Activated B cell treated with CpG ODN at 0.5 μM for 24 hours (primary cell): Measurements from ENCODE around the gene SMCO4. TPM values are rescaled to one million over a fixed set of nuclear protein-coding genes. Genes with fewer than 3 reads are reported as not detected.
A peak's percentile ranks its signal among the peaks of the same experiment; 100 is the strongest.

ENCODE experiments used
- ATAC-seq: fragments of 200-7000 bp; cut with Tn5 transposase; one replicate; pipeline ENCODE4 v1.10.0; 2021; ENCODE audit warnings: low read depth, mild to moderate bottlenecking, moderate library complexity
- CTCF ChIA-PET: fragments of 350-600 bp; sonication (Branson Sonifier 250); formaldehyde crosslinking; loops from one replicate; lab custom pipeline; 2021; ENCODE audit warnings: antibody characterized with exemption; lab: Charles Lee
- POLR2A ChIA-PET: fragments of 350-600 bp; sonication (Branson Sonifier 250); formaldehyde crosslinking; loops from one replicate; lab custom pipeline; 2021; ENCODE audit warnings: antibody characterized with exemption; lab: Charles Lee
- DNase-seq: peaks from one replicate; pipeline ENCODE4 v3.0.0; 2022
- H3K27ac Mint-ChIP-seq: one replicate; pipeline ENCODE4 v1.8.0; 2020; ENCODE audit warnings: mixed read lengths
- H3K27me3 Mint-ChIP-seq: one replicate; pipeline ENCODE4 v1.8.0; 2021; ENCODE audit warnings: mixed read lengths
- H3K36me3 Mint-ChIP-seq: one replicate; pipeline ENCODE4 v1.8.0; 2021; ENCODE audit warnings: low read depth, mixed read lengths
- H3K4me1 Mint-ChIP-seq: one replicate; pipeline ENCODE4 v1.8.0; 2021; ENCODE audit warnings: mixed read lengths
- H3K4me3 Mint-ChIP-seq: one replicate; pipeline ENCODE4 v1.8.0; 2020; ENCODE audit warnings: mild to moderate bottlenecking, mixed read lengths
- H3K9me3 Mint-ChIP-seq: one replicate; pipeline ENCODE4 v1.8.0; 2020; ENCODE audit warnings: mixed read lengths
- intact Hi-C: fragments of 100-400 bp; cut with micrococcal nuclease; formaldehyde crosslinking; loops from one replicate; pipeline ENCODE4 v1.15.1; 2024
- total RNA-seq: library from RNA; stranded (reverse); gene quantifications from 2 replicates; pipeline ENCODE4 v1.2.3, GENCODE V29; 2022
- TF ChIP-seq, protein P1 (sequence below): fragments of 200-600 bp; IDR thresholded peaks from one replicate; pipeline ENCODE4 v1.8.0; 2022; ENCODE audit warnings: antibody characterized with exemption, mild to moderate bottlenecking

SMCO4 gene
- total RNA-seq, 1 donor from 2014 or later: 4.6 TPM

- CTCF ChIA-PET: no interaction called here
- no peaks in the 10 kb centered on the region for H3K36me3 Mint-ChIP-seq
- DNase-seq (no peak), ATAC-seq (no peak)
- H3K4me1 Mint-ChIP-seq: peaks cover 30% of the 10 kb centered on the region
- no peaks in the 10 kb centered on the region for H3K27me3 Mint-ChIP-seq
- H3K27ac Mint-ChIP-seq: no peak overlapping the region
- intact Hi-C loops: no loop called here
- TF ChIP-seq, protein P1, sequence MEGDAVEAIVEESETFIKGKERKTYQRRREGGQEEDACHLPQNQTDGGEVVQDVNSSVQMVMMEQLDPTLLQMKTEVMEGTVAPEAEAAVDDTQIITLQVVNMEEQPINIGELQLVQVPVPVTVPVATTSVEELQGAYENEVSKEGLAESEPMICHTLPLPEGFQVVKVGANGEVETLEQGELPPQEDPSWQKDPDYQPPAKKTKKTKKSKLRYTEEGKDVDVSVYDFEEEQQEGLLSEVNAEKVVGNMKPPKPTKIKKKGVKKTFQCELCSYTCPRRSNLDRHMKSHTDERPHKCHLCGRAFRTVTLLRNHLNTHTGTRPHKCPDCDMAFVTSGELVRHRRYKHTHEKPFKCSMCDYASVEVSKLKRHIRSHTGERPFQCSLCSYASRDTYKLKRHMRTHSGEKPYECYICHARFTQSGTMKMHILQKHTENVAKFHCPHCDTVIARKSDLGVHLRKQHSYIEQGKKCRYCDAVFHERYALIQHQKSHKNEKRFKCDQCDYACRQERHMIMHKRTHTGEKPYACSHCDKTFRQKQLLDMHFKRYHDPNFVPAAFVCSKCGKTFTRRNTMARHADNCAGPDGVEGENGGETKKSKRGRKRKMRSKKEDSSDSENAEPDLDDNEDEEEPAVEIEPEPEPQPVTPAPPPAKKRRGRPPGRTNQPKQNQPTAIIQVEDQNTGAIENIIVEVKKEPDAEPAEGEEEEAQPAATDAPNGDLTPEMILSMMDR: no peak
- POLR2A ChIA-PET: no interaction called here
- no peak overlapping the region for H3K4me3 Mint-ChIP-seq
- H3K9me3 Mint-ChIP-seq: no peaks in the 10 kb centered on the region
Measured at GRCh38 chr11:93517041-93517440, 26.1 kb downstream of the SMCO4 start.

DNA sequence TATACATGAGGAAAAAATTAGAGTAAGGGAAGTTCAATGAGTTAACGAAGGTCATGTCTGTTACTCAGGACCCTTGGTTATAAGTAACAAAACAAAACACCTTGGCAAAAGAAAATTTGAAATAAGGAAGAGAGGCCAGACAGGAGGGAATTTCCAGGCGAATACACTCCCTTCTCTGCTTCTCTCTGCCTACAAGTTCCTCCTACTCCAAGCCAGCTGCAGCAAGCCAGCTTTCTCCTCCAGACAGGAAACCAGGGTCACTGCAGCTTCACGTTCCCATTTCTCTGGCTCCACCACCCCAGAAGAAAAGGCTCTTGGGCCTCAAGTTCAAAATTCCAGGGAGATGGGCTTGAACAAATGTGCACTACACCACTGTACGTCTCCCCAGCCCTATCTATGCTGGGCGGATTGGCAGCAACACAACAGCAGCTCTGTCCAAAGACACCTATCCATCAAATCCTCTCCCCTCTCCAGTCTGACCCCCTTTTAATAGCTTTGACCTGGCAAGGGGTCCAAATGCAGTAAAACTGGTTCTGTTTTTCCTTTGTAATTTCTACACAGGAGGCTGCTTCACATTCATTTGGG is 27.7 kb downstream of the SMCO4 start:
- intact Hi-C loops: no loop called here
- Mint-ChIP-seq H3K4me3 (no peak overlapping the region), H3K4me1 (peaks cover 25% of the 10 kb centered on the region), H3K27me3 (no peaks in the 10 kb centered on the region), H3K9me3 (no peaks in the 10 kb centered on the region), H3K36me3 (no peaks in the 10 kb centered on the region), H3K27ac (no peak overlapping the region)
- ChIA-PET POLR2A (no interaction called here), CTCF (no interaction called here)
- TF ChIP-seq, protein P1: no peak
- no peak for ATAC-seq
- no peak for DNase-seq

- intact Hi-C loops: no loop called here
- Mint-ChIP-seq H3K4me3 (no peak overlapping the region), H3K36me3 (no peaks in the 10 kb centered on the region), H3K4me1 (peaks cover 25% of the 10 kb centered on the region), H3K27me3 (no peaks in the 10 kb centered on the region), H3K9me3 (no peaks in the 10 kb centered on the region), H3K27ac (no peak overlapping the region)
- POLR2A ChIA-PET: interaction anchor here (0.8 kb wide), 1 partner anchor 27 kb away, joined by 4 read pairs; no protein-coding TSS in a partner anchor
- CTCF ChIA-PET: interaction anchor here (1.1 kb wide), 1 partner anchor 12 kb away, joined by 3 read pairs; no protein-coding TSS in a partner anchor
- ATAC-seq (no peak), DNase-seq (no peak)
- TF ChIP-seq, protein P1: no peak
Measured at GRCh38 chr11:93514712-93515111, 28.5 kb downstream of the SMCO4 start.

- H3K9me3 Mint-ChIP-seq: no peaks in the 10 kb centered on the region
- no peaks in the 10 kb centered on the region for H3K27me3 Mint-ChIP-seq
- ChIA-PET POLR2A (no interaction called here), CTCF (no interaction called here)
- DNase-seq (no peak), ATAC-seq (no peak)
- TF ChIP-seq, protein P1: no peak
- H3K36me3 Mint-ChIP-seq: no peaks in the 10 kb centered on the region
- H3K4me3 Mint-ChIP-seq: no peak overlapping the region
- intact Hi-C loops: no loop called here
- peaks cover 19% of the 10 kb centered on the region for H3K4me1 Mint-ChIP-seq
- H3K27ac Mint-ChIP-seq: no peak overlapping the region
Measured at GRCh38 chr11:93513772-93514171, 29.4 kb downstream of the SMCO4 start.

DNA sequence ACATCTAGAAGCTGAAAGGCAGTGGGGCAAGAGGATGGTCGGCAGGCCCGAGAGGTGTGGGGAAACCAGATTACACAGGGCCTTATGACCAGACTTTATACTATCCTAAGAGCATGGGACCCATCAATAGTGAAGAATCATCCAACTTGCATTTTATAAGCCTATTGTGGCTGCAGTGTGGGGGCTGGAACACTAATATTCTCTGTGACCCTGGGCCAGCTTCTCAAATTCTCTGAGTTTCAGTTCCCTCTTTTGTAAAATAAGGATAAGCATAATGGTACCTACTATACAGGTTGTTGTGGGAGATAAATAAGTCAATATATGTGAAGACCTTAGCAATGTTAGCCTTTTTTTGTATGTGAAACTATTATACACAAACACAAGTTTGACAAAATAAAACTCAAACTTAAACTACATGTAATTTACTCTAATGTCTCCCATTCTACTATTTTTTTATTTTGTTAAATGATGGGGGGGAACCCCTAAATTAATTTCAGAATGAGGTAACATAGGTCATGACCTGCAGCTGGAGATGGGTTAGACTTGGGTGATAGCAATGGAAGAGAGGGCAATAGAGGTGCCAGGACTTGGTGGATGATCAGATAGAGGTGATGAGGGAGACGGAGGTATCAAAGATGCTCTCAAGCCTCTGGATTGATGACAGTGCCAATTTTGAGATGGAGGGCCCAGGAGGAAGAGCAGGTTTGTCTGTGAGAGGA is 30.1 kb downstream of the SMCO4 start:
- peak; percentile 54 for ATAC-seq
- Mint-ChIP-seq H3K4me3 (no peak overlapping the region), H3K9me3 (peaks cover 2% of the 10 kb centered on the region), H3K27me3 (no peaks in the 10 kb centered on the region), H3K36me3 (no peaks in the 10 kb centered on the region), H3K4me1 (peaks cover 19% of the 10 kb centered on the region), H3K27ac (no peak overlapping the region)
- DNase-seq: no peak
- POLR2A ChIA-PET: no interaction called here
- TF ChIP-seq, protein P1: no peak
- CTCF ChIA-PET: no interaction called here
- intact Hi-C loops: no loop called here
